CD4-positive, alpha-beta T cell treated with Interleukin-17A for 4 hours (primary cell): ENCODE measurements around the gene ACKR3.
A peak's percentile ranks its signal among the peaks of the same experiment; 100 is the strongest.

Experiments used
- DNase-seq: peaks from one replicate; pipeline ENCODE4 v3.0.0-alpha.2; 2020; ENCODE audit warnings: mixed read lengths

Gene ACKR3

GRCh38 chr2:236569573-236569973 lies at the start of gene ACKR3:
Gene ACKR3, plus strand, starts transcription at chr2:236569825. Its CDS starts 10,641 bp downstream, at chr2:236580466.
- peak; percentile 77 for DNase-seq

- DNase-seq = no peak
Measured at GRCh38 chr2:236521556-236521955, 48.1 kb upstream of the ACKR3 start.

- DNase-seq = no peak
Measured at GRCh38 chr2:236523249-236523648, 46.4 kb upstream of the ACKR3 start.

- DNase-seq = no peak
Measured at GRCh38 chr2:236525411-236525997, 44.1 kb upstream of the ACKR3 start.

- DNase-seq = no peak
Measured at GRCh38 chr2:236526455-236527158, 43.0 kb upstream of the ACKR3 start.

GRCh38 chr2:236527159-236527630 lies 42.4 kb upstream of the ACKR3 start:
- DNase-seq = no peak

GRCh38 chr2:236529606-236530005 lies 40.0 kb upstream of the ACKR3 start:
- no peak for DNase-seq

GRCh38 chr2:236530512-236530911 lies 39.1 kb upstream of the ACKR3 start:
- no peak for DNase-seq

- DNase-seq = no peak
Measured at GRCh38 chr2:236531195-236531594, 38.4 kb upstream of the ACKR3 start.

GRCh38 chr2:236531996-236532395 lies 37.6 kb upstream of the ACKR3 start:
- no peak for DNase-seq

- no peak for DNase-seq
Measured at GRCh38 chr2:236533343-236533742, 36.3 kb upstream of the ACKR3 start.

- DNase-seq = no peak
Measured at GRCh38 chr2:236535024-236535423, 34.6 kb upstream of the ACKR3 start.

GRCh38 chr2:236536727-236537398 lies 32.8 kb upstream of the ACKR3 start:
- DNase-seq = peak; percentile 76

GRCh38 chr2:236538242-236538641 lies 31.4 kb upstream of the ACKR3 start:
- no peak for DNase-seq

- DNase-seq = no peak
Measured at GRCh38 chr2:236541008-236541562, 28.5 kb upstream of the ACKR3 start.

- no peak for DNase-seq
Measured at GRCh38 chr2:236544362-236544761, 25.3 kb upstream of the ACKR3 start.

GRCh38 chr2:236545248-236545658 lies 24.4 kb upstream of the ACKR3 start:
- no peak for DNase-seq

- peak; percentile 41 for DNase-seq
Measured at GRCh38 chr2:236545814-236546480, 23.7 kb upstream of the ACKR3 start.

GRCh38 chr2:236546561-236547002 lies 23.0 kb upstream of the ACKR3 start:
- peak; percentile 57 for DNase-seq

GRCh38 chr2:236547725-236548124 lies 21.9 kb upstream of the ACKR3 start:
- no peak for DNase-seq

- no peak for DNase-seq
Measured at GRCh38 chr2:236548179-236548921, 21.3 kb upstream of the ACKR3 start.

- no peak for DNase-seq
Measured at GRCh38 chr2:236549165-236549564, 20.5 kb upstream of the ACKR3 start.
